ENCODE data around the gene GADD45G.

- no peak for TF ChIP-seq ZFP30 (CRISPR knock-in tag; IDR thresholded peaks at IDR 0.05)
- no peak for TF ChIP-seq CSRNP3 (CRISPR knock-in tag; IDR thresholded peaks at IDR 0.05)
- TF ChIP-seq PATZ1 (CRISPR knock-in tag; IDR thresholded peaks at IDR 0.05; ENCODE audit: borderline replicate concordance): no peak
- TF ChIP-seq CREB5 (CRISPR knock-in tag; IDR thresholded peaks at IDR 0.05; ENCODE audit: low read depth): no peak
- no peak for TF ChIP-seq TOX (CRISPR knock-in tag; IDR thresholded peaks at IDR 0.05; ENCODE audit: borderline replicate concordance)
- no peak for TF ChIP-seq ZC3H10 (CRISPR knock-in tag; IDR thresholded peaks at IDR 0.05)
- TF ChIP-seq POU6F1 (CRISPR knock-in tag; IDR thresholded peaks at IDR 0.05; ENCODE audit: borderline replicate concordance, low read depth): no peak
- TF ChIP-seq TCF4 (CRISPR knock-in tag; IDR thresholded peaks at IDR 0.05; ENCODE audit: borderline replicate concordance): no peak
- TF ChIP-seq ZFP3 (CRISPR knock-in tag; IDR thresholded peaks at IDR 0.05): no peak
- TF ChIP-seq SNAI2 (CRISPR knock-in tag; IDR thresholded peaks at IDR 0.05): no peak
- TF ChIP-seq CSDC2 (CRISPR knock-in tag; IDR thresholded peaks at IDR 0.05): no peak
Observed at GRCh38 chr9:89603767-89604665, 796 bp upstream of the GADD45G start.

Data from SK-N-SH treated with all-trans-retinoic acid at 6 μM for 48 hours (cell line).